HepG2 (cell line): Measurements from ENCODE around the gene ACYP2. TPM values are rescaled to one million over a fixed set of nuclear protein-coding genes. Genes with fewer than 3 reads are reported as not detected.

Experiments
- ARID5B ChIP-seq: IDR thresholded peaks from 2 replicates; pipeline ENCODE4 v1.4.0; 2020; ENCODE audit warnings: mild to moderate bottlenecking, missing genetic modification reagents
- BRF2 ChIP-seq: sonication (generic); formaldehyde crosslinking; IDR thresholded peaks from 2 replicates; pipeline ENCODE4 v1.8.1; 2022; ENCODE audit warnings: mild to moderate bottlenecking, missing genetic modification reagents
- DMTF1 ChIP-seq: sonication (generic); formaldehyde crosslinking; IDR thresholded peaks from 2 replicates; pipeline ENCODE4 v1.4.0; 2020; ENCODE audit warnings: mild to moderate bottlenecking, missing genetic modification reagents
- FLYWCH1 ChIP-seq: sonication (generic); formaldehyde crosslinking; IDR thresholded peaks from 2 replicates; pipeline ENCODE4 v1.8.1; 2023; ENCODE audit warnings: mild to moderate bottlenecking, missing genetic modification reagents
- GATAD1 ChIP-seq: IDR thresholded peaks from 2 replicates; pipeline ENCODE4 v1.6.1; 2016; ENCODE audit warnings: missing genetic modification reagents, missing compliant biosample characterization
- KDM1A ChIP-seq: IDR thresholded peaks from 2 replicates; pipeline ENCODE4 v1.6.1; 2016; ENCODE audit warnings: missing compliant biosample characterization
- MATR3 ChIP-seq: sonication (generic); formaldehyde crosslinking; IDR thresholded peaks from 2 replicates; pipeline ENCODE4 v1.4.0; 2020; ENCODE audit warnings: missing genetic modification reagents
- MBD4 ChIP-seq: IDR thresholded peaks from 2 replicates; pipeline ENCODE4 v1.6.1; 2012; ENCODE audit warnings: low read length, inconsistent platforms, borderline replicate concordance
- NFYC ChIP-seq: IDR thresholded peaks from 2 replicates; pipeline ENCODE4 v1.6.1; 2016; ENCODE audit warnings: missing genetic modification reagents, missing compliant biosample characterization
- ONECUT2 ChIP-seq: sonication (generic); formaldehyde crosslinking; IDR thresholded peaks from 2 replicates; pipeline ENCODE4 v1.4.0; 2020; ENCODE audit warnings: missing genetic modification reagents
- SP1 ChIP-seq, 2 experiments: fragments of 450-650 bp in 1 of 2; sonication (generic) in 1 of 2; formaldehyde crosslinking in 1 of 2; IDR thresholded peaks; 2 replicates each; pipeline versions ENCODE4 v1.4.0 to v1.6.1; 2016 to 2020; ENCODE audit warnings: missing genetic modification reagents in 1 of 2
- SP140L ChIP-seq: sonication (generic); formaldehyde crosslinking; IDR thresholded peaks from 2 replicates; pipeline ENCODE4 v1.4.0; 2020; ENCODE audit warnings: missing genetic modification reagents, borderline replicate concordance
- ZBTB37 ChIP-seq: sonication (generic); formaldehyde crosslinking; IDR thresholded peaks from 2 replicates; pipeline ENCODE4 v1.4.0; 2020; ENCODE audit warnings: mild to moderate bottlenecking, missing genetic modification reagents
- ZNF124 ChIP-seq: sonication (generic); formaldehyde crosslinking; IDR thresholded peaks from 2 replicates; pipeline ENCODE4 v1.4.0; 2020; ENCODE audit warnings: missing genetic modification reagents
- ZNF225 ChIP-seq: sonication (generic); formaldehyde crosslinking; IDR thresholded peaks from 2 replicates; pipeline ENCODE4 v1.4.0; 2020; ENCODE audit warnings: mild to moderate bottlenecking, missing genetic modification reagents
- ZNF296 ChIP-seq: sonication (generic); formaldehyde crosslinking; conservative IDR thresholded peaks from 2 replicates; pipeline ENCODE4 v1.5.0; 2020; ENCODE audit warnings: mild to moderate bottlenecking, missing genetic modification reagents
- ZNF558 ChIP-seq: sonication (generic); formaldehyde crosslinking; IDR thresholded peaks from 2 replicates; pipeline ENCODE4 v1.9.0; 2022; ENCODE audit warnings: mild to moderate bottlenecking, missing genetic modification reagents, borderline replicate concordance
- ZNF704 ChIP-seq: sonication (generic); formaldehyde crosslinking; IDR thresholded peaks from 2 replicates; pipeline ENCODE4 v1.8.1; 2023; ENCODE audit warnings: mild to moderate bottlenecking, inconsistent platforms, moderate library complexity, missing genetic modification reagents, borderline replicate concordance
- ZSCAN20 ChIP-seq: sonication (generic); formaldehyde crosslinking; IDR thresholded peaks from 2 replicates; pipeline ENCODE4 v1.4.0; 2020; ENCODE audit warnings: missing genetic modification reagents, mild to moderate bottlenecking, borderline replicate concordance
- polyA plus RNA-seq, 8 experiments: library from polyadenylated mRNA; depleted of rRNA in 3 of 8; stranded (reverse) in 7 of 8; unstranded in 1 of 8; fragments of >200 nt; fragmentation: Illumina TruSeq in 4 of 8; extraction: Trizol in 4 of 8; gene quantifications; 2 replicates each; pipeline versions ENCODE4 v1.2.1 to v1.2.3, GENCODE V29; 2011 to 2016; ENCODE audit warnings: low read depth in 4 of 8, missing spikeins in 1 of 8, mixed read lengths in 1 of 8; ENCODE audit not compliant: insufficient read depth in 1 of 8
- total RNA-seq, 5 experiments: library from RNA; depleted of rRNA; stranded (reverse); fragments of >200 nt; fragmentation: Illumina TruSeq; extraction: Trizol; gene quantifications; 2 replicates each; pipeline ENCODE4 v1.2.3, GENCODE V29; 2016; ENCODE audit warnings: low read depth in 1 of 5

Gene ACYP2
- total and polyA plus RNA-seq, 2 of the 13 experiments (the other 11 are each of a cell fraction or from before 2014, with no cell fraction given), result 12.3 to 12.7 TPM

GRCh38 chr2:54115284-54116137 lies at the start of gene ACYP2 (continued):
- TF ChIP-seq ARID5B (CRISPR knock-in tag) (peak; percentile 80), GATAD1 (CRISPR knock-in tag) (peak; percentile 80), DMTF1 (CRISPR knock-in tag) (no peak), SP140L (CRISPR knock-in tag) (0 out of 2 replicates have a peak, but pooled peaks have one; percentile 52), FLYWCH1 (CRISPR knock-in tag) (no peak), ZNF296 (peak; percentile 78; the same call in 1 of the 2 replicates), BRF2 (CRISPR knock-in tag) (peak; percentile 94; the same call in 1 of the 2 replicates), NFYC (CRISPR knock-in tag) (peak; percentile 31), KDM1A (peak; percentile 73), ZNF558 (CRISPR knock-in tag) (peak; percentile 73; the same call in 1 of the 2 replicates), MBD4 (no peak), MATR3 (CRISPR knock-in tag) (no peak), ZNF124 (CRISPR knock-in tag) (peak; percentile 88; the same call in 1 of the 2 replicates), ONECUT2 (CRISPR knock-in tag) (peak; percentile 63; the same call in 1 of the 2 replicates), ZSCAN20 (CRISPR knock-in tag) (peak; percentile 88), SP1 (IDR thresholded peaks at IDR 0.05) (no peak), SP1 (CRISPR knock-in tag; IDR thresholded peaks at IDR 0.05) (no peak; the same call in 1 of the 2 replicates), ZNF704 (CRISPR knock-in tag) (peak; percentile 96), ZBTB37 (CRISPR knock-in tag) (no peak), ZNF225 (CRISPR knock-in tag) (peak; percentile 99)
